HG02763 (cell line): ENCODE measurements around the gene MCTP1.
A peak's percentile ranks its signal among the peaks of the same experiment; 100 is the strongest.
"Not testable (repeated sequence)": the region's sequence is repeated elsewhere in the genome, so short reads cannot be mapped to it uniquely, and the experiment has no call there.

Experiments used
- ATAC-seq: cut with Tn5 transposase; IDR thresholded peaks from one replicate; pipeline ENCODE4 v1.9.1; 2021; ENCODE audit warnings: mild to moderate bottlenecking, moderate library complexity; ENCODE audit not compliant: unreplicated experiment

MCTP1 gene

DNA sequence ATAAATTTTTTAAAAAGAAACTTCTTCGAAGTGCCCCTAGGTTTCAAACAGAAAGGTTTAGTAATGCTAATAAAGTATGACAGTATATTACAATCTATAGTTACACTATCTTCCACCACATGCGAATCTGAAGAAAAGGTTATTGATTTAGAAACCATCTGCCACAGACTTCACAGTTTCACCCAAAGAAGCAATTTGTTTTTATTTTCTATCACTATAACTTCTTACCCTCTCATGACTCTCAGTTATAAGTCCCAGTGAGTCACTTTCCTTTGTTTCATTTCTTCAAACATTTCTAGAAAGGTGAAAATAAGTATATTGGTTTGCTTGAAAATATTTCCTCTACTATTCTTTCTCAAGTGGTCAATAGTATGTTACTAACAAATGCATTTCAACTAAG lies 93.6 kb downstream of the MCTP1 start:
- ATAC-seq, result peak; percentile 88

DNA sequence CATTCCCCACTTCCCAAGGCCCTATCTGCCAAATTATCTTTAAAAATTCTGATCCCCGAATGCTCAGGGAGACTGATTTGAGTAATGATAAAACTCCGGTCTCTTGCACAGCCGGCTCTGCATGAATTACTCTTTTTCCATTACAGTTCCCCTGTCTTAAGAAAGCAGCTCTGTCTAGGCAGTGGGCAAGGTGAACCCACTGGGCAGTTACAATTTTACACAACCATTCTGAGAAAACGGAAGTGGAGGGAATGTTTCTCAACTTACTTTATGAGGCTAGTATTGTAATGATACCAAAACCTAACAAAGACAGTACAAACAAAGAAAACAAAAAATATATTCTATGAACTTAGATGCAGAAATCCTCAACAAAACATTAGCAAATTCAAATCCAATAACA lies 100.0 kb downstream of the MCTP1 start:
- no peak for ATAC-seq

GRCh38 chr5:95181644-95182043 lies 103.2 kb downstream of the MCTP1 start:
- no peak for ATAC-seq

DNA sequence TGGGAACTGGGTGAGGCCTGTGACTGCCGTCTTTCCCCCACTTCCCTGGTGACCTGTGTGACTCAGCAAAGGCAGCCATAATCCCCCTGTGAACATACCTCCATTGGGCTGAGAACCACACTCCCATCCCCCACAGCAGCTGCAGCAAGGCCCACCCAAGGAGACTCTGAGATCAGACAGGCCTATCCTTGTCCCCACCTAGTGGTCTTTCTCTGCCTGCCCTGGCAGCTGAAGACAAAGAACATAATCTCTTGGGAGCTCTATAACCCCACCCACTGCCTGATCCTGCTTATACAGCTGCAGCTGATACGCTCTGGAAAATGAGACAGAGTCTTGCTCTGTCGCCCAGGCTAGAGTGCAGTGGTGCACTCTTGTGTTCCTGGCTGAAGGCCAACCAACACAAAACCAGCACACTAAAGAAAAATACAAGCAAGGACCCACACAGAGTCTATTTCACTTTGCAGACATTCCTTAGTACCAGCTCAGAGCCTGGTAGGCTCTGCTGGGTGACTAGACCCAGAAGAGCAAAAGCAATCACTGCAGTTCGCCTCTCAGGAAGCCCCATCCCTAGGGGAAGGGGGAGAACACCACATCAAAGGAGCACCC lies 106.7 kb downstream of the MCTP1 start:
- no peak for ATAC-seq

DNA sequence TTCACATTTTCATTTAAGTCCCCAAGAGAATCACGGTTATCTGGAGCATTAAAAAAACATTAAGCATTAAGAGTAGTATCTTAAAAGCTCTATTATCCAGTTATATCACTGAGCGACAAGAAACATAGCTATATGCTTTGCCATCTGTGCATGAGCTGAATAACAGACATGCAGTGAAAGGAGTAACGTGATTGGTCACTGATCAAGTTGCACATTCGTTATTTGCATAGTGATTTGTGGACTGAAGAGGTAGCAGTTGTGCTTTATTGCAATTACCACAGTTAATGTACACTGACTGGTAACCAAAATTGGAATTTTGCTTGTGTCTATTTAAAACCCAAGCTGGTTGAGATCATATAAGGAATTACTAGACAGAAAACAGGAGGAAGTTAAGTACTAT lies 107.4 kb downstream of the MCTP1 start:
- ATAC-seq, result no peak

GRCh38 chr5:95175106-95175505 lies 109.8 kb downstream of the MCTP1 start:
- ATAC-seq, result no peak

DNA sequence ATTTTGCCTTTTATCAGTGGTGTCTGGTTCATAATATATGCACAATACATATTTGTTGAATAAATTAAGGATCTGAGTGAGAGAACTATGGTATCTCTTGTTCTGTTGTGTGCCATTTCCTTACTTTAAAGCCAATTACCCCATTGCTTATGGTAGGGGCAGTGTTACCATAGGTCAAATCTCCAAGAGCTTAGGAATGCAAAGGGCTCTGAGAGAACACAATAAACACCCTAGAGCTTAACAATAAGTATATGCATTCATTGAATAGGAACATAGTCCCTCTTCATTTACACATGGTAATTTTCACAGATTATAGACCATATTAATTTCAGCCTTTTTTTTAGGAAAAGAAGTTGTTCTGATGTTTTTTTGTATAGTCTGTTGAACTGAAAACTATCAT lies 112.2 kb downstream of the MCTP1 start:
- no peak for ATAC-seq

DNA sequence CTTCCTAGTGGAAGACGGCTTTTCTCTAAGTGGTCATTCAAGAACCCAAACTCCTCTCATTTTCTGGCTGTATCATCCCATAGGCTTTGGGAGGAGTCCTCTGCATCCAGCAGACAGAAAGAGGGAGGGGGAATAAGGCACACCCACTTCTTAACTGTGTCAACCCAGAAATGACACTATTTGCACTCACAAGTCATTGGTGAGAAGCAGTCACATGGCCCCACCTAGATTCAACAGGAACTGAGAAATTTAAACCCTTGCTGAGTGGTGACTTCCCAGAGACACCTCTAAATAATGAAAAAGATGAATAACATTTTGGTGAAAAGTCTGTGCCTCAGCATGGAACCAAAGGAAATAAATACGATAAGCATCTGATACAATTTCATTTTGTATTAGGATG lies 120.0 kb downstream of the MCTP1 start:
- no peak for ATAC-seq

GRCh38 chr5:95163079-95163478 lies 121.8 kb downstream of the MCTP1 start:
- ATAC-seq, result no peak

- ATAC-seq, result no peak
Observed at GRCh38 chr5:95162231-95162992, 122.5 kb downstream of the MCTP1 start.

- ATAC-seq, result no peak
Observed at GRCh38 chr5:95159603-95160002, 125.3 kb downstream of the MCTP1 start.

GRCh38 chr5:95155888-95156287 lies 129.0 kb downstream of the MCTP1 start:
- ATAC-seq, result no peak

GRCh38 chr5:95153511-95153910 lies 131.4 kb downstream of the MCTP1 start:
- ATAC-seq, result no peak

DNA sequence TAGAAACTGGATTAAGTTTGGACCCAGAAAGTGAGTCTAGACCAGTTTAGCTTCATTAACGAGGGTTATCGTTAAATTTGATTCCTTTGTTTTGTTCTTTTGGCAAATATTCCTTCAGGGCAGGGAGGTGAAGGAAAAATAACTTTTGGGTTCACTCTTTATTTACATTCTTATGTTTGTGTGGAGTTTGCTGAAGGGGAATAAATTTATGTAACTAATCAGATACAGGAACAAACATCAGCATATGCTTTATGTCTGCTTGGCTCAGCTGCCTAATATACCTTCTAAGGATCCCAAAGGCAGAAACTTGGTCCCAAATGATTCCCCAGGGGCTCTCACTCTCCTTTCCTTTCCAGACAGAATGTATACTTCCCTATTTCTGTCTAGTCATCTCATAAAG lies 132.4 kb downstream of the MCTP1 start:
- no peak for ATAC-seq

DNA sequence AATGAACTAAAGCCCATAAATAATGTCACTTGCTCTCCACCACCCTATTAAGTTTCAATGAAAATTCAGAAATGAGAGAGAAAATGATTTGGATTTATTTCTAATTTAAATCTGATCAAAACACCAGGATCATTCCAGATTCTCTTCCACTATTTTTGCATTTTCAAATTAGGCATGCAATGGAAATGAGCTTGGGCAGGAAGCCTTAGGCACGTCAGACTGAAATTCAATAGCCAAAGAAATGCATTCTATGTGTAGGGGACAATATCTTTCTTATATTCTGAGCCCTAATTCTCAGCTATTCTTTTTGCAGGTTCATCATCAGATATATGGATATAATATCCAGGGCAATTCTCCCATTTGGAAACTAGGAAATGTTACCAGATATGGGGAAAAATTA lies 132.8 kb downstream of the MCTP1 start:
- no peak for ATAC-seq

- no peak for ATAC-seq
Observed at GRCh38 chr5:95151694-95152093, 133.2 kb downstream of the MCTP1 start.

- ATAC-seq, result no peak
Observed at GRCh38 chr5:95149387-95149786, 135.5 kb downstream of the MCTP1 start.

DNA sequence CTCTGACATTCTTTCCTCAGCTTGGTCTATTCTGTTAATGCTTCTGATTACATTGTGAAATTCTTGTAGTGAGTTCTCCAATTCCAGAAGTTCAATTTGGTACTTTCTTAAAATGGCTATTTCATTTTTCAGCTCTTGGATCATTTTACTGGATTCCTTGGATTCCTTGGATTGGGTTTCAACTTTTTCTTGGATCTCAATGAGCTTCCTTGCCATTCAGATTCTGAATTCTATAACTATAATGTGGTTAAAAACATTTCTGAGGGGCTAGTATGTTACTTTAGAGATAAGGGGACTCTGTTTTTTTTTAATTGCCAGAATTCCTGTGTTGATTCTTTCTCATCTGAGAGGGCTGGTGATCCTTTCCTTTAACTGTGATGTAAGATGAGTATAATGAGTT lies 136.4 kb downstream of the MCTP1 start:
- ATAC-seq, result no peak

GRCh38 chr5:95143858-95144257 lies 141.0 kb downstream of the MCTP1 start:
- not testable (repeated sequence) for ATAC-seq

- no peak for ATAC-seq
Observed at GRCh38 chr5:95142145-95142544, 142.7 kb downstream of the MCTP1 start.

DNA sequence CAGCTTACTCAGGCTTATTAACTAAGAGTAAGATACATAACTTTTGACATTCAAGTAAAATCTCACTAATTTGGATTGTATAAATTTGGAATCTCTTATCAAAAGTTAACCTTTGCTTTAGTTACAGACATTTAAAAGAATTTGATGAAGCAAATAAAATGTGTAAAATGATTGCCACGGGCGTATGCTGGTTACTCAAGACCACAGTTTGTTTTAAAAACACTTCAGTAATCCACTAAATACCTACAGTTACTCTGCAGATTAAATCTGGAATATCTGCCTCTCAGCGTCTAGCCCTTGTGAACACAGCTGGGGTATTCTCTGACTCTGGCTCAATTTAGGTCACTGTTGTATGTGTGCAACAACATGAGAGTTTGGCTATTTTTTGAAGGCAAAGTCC lies 143.8 kb downstream of the MCTP1 start:
- ATAC-seq, result no peak

DNA sequence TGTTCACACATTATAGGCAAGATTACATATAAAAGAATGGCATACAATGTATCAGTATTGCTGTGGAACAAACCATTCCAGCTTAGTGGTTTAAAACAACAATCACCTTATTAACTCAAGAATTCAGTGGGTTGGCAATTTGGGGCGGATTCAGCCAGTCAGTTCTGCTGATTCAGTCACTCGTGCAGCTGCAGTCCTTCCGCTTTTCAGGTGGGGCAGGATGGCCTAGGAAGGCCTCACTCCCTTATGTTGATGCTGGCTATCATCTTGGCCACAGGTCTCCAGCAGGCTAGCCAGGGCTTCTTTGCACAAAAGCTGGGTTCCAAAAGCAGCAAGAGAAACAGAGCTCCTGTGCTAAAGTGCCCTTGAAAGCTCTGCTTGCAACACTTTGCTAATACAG lies 150.6 kb downstream of the MCTP1 start:
- no peak for ATAC-seq

GRCh38 chr5:95132096-95132495 lies 152.8 kb downstream of the MCTP1 start:
- no peak for ATAC-seq
